Fibroblast of mammary gland (primary cell): ENCODE data around the gene CALML3.

ENCODE experiments used
- DNase-seq: peaks from one replicate; pipeline ENCODE4 v3.0.0-alpha.2; 2010; ENCODE audit warnings: low read depth
- H3K4me3 ChIP-seq: 2 replicates; pipeline ENCODE4 v1.5.1; 2011; ENCODE audit warnings: low read depth, mild to moderate bottlenecking, low read length, moderate library complexity; ENCODE audit not compliant: control insufficient read depth
- TF ChIP-seq, protein P1 (sequence below): conservative IDR thresholded peaks from 2 replicates; pipeline ENCODE4 v1.5.1; 2011; ENCODE audit warnings: low read depth, low read length, inconsistent platforms; ENCODE audit not compliant: control insufficient read depth, insufficient read depth

CALML3 gene

DNA sequence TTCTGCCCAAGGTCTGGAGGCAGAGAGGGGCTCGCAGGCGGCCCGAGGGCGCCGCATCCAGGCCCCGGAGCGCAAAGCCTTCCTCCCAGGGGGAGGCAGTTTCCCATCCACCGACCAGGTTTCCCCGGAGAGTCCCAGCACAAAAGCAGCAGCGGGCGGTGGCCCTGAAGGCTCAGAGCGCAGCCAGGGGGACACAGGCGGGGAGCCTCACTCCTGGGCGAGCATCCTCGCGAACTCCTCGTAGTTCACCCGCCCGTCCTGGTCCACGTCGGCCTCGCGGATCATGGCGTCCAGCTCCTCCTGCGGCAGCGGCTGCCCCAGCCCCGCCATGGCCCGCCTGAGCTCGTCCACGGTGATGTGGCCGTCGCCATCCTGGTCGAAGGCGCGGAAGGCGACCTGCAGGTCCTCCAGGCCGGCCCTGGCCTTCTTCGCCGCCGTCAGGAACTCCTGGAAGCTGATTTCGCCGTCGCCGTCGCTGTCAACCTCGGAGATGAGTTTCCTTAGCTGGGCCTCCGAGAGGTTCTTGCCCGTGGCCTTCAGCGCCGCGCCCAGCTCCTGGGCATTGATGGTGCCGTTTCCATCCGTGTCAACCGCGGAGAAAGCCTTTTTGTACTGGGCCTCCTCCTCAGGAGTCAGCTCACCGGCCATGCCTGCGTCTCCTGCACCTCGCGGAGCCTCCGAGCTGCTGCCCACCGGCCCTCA lies 25.8 kb upstream of the CALML3 start:
- TF ChIP-seq, protein P1, sequence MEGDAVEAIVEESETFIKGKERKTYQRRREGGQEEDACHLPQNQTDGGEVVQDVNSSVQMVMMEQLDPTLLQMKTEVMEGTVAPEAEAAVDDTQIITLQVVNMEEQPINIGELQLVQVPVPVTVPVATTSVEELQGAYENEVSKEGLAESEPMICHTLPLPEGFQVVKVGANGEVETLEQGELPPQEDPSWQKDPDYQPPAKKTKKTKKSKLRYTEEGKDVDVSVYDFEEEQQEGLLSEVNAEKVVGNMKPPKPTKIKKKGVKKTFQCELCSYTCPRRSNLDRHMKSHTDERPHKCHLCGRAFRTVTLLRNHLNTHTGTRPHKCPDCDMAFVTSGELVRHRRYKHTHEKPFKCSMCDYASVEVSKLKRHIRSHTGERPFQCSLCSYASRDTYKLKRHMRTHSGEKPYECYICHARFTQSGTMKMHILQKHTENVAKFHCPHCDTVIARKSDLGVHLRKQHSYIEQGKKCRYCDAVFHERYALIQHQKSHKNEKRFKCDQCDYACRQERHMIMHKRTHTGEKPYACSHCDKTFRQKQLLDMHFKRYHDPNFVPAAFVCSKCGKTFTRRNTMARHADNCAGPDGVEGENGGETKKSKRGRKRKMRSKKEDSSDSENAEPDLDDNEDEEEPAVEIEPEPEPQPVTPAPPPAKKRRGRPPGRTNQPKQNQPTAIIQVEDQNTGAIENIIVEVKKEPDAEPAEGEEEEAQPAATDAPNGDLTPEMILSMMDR, result no peak
- DNase-seq, result no peak
- no peak overlapping the region for H3K4me3 ChIP-seq

DNA sequence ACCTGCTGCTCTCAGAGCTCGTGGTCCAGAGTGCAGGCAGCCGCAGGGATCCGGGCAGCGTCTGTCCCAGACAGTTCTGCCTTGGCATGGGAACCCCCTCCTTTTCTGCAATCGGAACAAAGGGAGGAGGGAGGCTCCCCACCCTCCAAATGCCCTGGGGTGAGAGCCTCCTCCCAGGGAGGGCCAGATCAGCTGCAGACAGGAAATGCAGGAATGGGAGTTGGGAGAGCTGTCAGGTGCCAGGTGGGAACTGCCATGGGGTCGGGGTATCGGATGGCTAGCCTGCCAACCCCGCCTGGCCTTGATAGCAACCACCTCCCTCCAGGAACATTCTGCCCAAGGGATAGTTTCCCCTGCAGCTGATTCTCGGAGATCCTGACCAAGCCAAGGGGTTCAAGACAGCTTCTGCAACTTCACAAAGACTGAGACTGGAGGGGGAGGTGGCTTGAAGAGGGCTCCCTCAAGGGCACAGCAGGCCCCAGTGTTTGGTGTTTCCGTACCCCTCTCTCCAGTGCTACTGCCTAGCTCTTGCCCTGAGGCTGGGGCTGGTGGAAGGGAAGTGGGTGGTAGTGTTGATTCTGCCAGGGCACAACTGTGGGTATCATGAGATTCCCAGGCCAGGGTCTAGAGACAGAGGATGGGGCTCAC lies 25.1 kb upstream of the CALML3 start, which contains the start of gene CALML5:
Gene CALML5 (minus strand): TSS at position 78 of the 648 bp plus-strand sequence. CDS start 132 bp downstream, outside the sequence.
- DNase-seq, result no peak
- no peak within 1 kb of the TSS for H3K4me3 ChIP-seq
- TF ChIP-seq, protein P1, result no peak

DNA sequence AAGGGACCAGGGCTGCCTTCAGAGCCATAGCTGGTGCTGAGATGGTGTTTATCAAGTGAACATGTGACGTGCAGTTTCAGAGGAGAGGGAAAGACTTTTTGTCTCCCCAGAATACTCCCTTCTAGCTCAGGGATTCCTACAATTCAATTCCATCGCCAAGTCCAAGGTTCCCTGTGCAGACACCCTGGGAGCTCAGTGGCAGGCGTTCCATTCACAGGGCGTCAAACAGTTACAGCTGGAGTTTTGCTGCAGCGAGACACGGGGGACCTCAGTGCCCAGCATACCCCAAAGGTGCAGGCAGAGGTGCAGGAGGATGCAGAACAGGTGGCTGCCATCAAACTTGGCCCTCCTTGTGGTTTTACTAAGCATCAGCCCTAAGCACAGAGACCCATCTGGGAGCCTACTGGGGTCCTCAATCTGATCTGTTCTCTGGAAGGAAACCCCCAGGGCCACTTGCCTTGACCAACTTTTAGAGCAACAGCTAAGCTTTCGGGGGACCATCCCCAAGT lies 24.5 kb upstream of the CALML3 start:
- no peak for DNase-seq
- TF ChIP-seq, protein P1, result no peak
- H3K4me3 ChIP-seq, result no peak overlapping the region

DNA sequence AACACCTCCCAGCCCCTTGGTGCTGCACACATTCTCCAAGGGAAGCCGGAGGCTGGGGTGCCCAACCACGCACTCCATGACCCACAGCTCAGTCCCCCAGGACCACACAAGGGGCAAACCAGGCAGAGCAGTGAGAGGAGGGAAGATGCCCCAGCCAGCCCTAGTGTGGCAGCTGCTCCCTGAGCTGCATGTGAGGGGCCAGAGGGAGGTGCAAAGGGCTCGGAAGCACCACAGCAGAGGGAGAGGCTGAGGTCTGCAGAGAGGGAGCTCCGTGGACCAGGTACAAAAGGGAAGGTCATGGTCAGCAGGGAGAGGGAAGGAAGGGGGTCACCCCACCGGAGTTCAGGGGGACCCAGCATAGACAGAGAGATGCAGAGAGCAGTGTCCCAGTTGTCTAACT lies 23.9 kb upstream of the CALML3 start:
- TF ChIP-seq, protein P1, result no peak
- no peak for DNase-seq
- H3K4me3 ChIP-seq, result no peak overlapping the region

DNA sequence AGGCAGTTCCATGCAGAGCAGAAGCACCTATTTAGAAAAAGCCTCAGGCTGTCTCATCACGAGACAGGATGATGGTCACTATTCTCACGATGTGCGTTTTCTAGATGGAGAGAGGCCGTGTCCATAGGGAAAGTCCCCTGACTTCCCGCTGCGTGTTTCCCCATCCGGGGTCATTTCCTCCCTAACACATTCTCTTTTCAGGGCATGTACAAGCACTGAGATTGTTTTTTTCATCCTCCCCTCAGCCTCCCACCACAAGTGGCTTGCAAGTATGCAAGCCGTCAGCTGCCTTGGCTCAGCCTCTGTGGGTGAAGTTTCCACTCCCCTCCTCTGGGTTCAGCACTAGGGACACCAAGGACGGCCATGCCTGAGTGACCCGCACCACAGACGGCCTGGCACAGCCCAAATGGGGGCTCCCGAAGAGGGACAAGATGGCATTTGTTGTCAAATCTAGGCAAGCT lies 22.7 kb upstream of the CALML3 start:
- TF ChIP-seq, protein P1, result no peak
- H3K4me3 ChIP-seq, result no peak overlapping the region
- no peak for DNase-seq

DNA sequence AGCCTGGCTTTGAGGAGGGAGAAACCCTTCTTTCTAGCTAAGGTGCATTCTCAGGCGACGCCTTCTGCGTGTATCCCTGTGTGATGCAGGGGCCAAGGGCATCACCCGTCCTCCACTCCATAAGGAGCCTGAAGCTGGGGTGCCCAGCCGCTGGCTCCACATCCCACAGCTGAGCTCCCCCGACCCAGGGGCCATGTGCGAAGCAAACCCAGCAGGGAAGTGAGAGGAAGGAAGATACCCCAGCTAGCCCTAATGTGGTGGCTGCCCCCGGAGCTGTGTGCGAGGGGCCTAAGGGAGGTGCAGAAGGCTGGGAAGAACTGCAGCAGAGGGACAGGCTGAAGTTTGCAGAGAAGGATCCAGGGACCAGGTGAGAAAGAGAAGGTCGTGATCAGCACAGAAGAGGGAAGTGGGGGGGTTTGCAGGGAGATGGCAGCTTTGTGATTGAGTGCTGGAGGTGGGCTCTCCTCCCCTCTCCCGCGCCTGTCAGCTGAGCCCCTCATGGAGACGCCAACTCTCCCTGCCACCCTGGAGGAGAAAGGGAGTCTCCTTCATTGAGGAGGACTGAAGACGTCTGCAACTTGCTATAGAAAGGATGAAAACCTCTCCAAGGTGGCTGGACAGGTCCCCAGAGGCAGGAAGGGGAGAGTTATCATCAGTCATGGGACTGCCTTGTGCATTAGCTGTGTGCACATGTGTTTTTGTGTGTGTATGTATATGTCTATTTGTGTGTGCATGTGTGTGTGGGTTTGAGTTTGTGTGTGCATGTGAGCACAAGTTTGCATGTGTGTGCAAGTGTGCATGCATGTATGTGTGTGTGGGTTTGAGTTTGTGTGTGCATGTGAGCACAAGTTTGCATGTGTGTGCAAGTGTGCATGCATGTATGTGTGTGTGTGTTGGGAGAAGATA lies 21.9 kb upstream of the CALML3 start:
- TF ChIP-seq, protein P1, result no peak
- DNase-seq, result no peak
- no peak overlapping the region for H3K4me3 ChIP-seq
